ENCODE results near the gene PPM1H. TPM values are rescaled to one million over a fixed set of nuclear protein-coding genes. Genes with fewer than 3 reads are reported as not detected.

PPM1H gene, protein sequence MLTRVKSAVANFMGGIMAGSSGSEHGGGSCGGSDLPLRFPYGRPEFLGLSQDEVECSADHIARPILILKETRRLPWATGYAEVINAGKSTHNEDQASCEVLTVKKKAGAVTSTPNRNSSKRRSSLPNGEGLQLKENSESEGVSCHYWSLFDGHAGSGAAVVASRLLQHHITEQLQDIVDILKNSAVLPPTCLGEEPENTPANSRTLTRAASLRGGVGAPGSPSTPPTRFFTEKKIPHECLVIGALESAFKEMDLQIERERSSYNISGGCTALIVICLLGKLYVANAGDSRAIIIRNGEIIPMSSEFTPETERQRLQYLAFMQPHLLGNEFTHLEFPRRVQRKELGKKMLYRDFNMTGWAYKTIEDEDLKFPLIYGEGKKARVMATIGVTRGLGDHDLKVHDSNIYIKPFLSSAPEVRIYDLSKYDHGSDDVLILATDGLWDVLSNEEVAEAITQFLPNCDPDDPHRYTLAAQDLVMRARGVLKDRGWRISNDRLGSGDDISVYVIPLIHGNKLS
- total RNA-seq = 10 to 100 TPM; 39.6 to 77.8 TPM

DNA sequence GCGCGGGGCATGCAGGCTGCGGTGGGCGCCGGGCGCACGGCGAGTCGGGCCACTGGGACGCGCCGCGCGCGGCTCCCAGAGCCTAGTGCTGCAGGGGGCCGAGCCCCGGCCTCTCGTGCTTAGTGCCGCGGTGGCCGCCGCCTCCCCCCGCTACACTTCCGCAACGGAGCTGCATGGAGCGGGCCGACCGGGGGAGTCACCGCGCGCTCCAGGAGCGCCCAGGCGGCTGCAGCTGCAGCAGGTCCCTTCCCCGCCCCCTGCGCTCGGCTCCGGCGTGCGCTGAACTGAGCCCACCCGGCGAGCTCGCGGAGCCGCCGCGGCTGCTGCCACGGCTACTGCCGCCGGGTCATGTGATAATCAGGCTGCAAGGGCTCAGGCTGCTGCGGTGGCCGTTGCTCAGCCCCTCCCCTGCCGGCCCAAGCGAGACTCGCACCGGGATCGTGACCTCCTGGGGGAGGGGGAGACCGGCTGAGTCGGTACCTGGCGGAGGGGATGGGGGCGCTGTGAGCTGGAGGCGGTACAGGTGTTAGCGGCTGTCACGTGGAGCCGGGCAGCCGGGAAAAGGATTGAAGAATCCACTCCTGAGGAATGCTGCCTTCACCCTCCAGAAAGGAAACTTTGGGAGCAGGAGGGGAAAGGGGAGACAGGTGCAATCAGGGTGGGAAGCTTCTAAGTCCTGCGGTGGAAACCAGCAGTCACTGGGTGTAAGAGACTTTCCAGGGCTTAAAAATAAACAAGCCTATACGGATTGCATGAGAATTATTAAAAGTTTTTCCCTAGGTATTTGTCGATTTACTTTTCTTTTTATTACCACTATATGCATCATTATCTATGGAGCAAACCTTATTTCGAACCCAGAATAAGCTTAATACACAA, at the start of gene PPM1H:
Gene PPM1H, minus strand, starts transcription at position 352 of the 876 bp plus-strand sequence. CDS start 414 bp downstream, outside the sequence.

Small RNAs within 50 kb of the gene (small RNA-seq; reads per million reads assigned to genes)
- 7,285 to 17,184 reads per million in 2 donors for gene MIRLET7I
- 0 reads per million in 2 donors for gene RF00019
- 1.5 to 2.7 reads per million in 2 donors for gene RNU1-83P

Other genes with a start within 250 kb of the PPM1H start
- not detected for gene AVPR1A, start 216.1 kb upstream of the PPM1H start, total RNA-seq

Data from melanocyte of skin (primary cell).